Upper lobe of right lung (tissue), 1 donor: ENCODE results near the gene HSPA5. TPM values are rescaled to one million over a fixed set of nuclear protein-coding genes. Genes with fewer than 3 reads are reported as not detected.

Experiments
- ATAC-seq: fragments of 200-7000 bp; cut with Tn5 transposase; one replicate; pipeline ENCODE4 v1.9.1; 2020; ENCODE audit warnings: mild to moderate bottlenecking, moderate library complexity
- DNase-seq: peaks from one replicate; pipeline ENCODE4 v3.0.0-alpha.2; 2020
- H3K27ac ChIP-seq: fragments of 200-600 bp; one replicate; pipeline ENCODE4 v1.8.0; 2022
- H3K27me3 ChIP-seq: fragments of 200-600 bp; one replicate; pipeline ENCODE4 v1.8.0; 2022; ENCODE audit warnings: mild to moderate bottlenecking
- H3K36me3 ChIP-seq: fragments of 200-600 bp; one replicate; pipeline ENCODE4 v1.8.0; 2022
- H3K4me1 ChIP-seq: fragments of 200-600 bp; one replicate; pipeline ENCODE4 v1.8.0; 2022
- H3K4me3 ChIP-seq: fragments of 200-600 bp; one replicate; pipeline ENCODE4 v1.8.0; 2022; ENCODE audit warnings: mild to moderate bottlenecking
- H3K9me3 ChIP-seq: fragments of 200-600 bp; one replicate; pipeline ENCODE4 v1.8.0; 2022
- CTCF ChIP-seq: fragments of 200-600 bp; IDR thresholded peaks from one replicate; pipeline ENCODE4 v1.8.0; 2022; ENCODE audit warnings: antibody characterized with exemption
- intact Hi-C: fragments of 100-400 bp; cut with DNase I; formaldehyde crosslinking; loops from one replicate; pipeline ENCODE4 v1.11.0; 2022
- total RNA-seq: library from RNA; stranded (reverse); fragmentation: NEBNext Ultra II Directional; extraction: Animal tissue kit (Norgen Biotek cat#: 25700); gene quantifications from one replicate; pipeline ENCODE4 v1.2.1, GENCODE V29; 2021
- donor health status: DM: no; HTN: yes; CAD: no; lungs with severe emphysema.

HSPA5 gene
- total RNA-seq, 1 donor from 2014 or later = 282 TPM

GRCh38 chr9:125189011-125189360, 52.2 kb downstream of the HSPA5 start:
- peak; percentile 76 for DNase-seq
- Histone ChIP-seq H3K9me3 (no peaks in the 10 kb centered on the region), H3K36me3 (peaks cover 2% of the 10 kb centered on the region), H3K27me3 (no peaks in the 10 kb centered on the region), H3K27ac (peak overlapping the region; percentile 96), H3K4me3 (peak overlapping the region; percentile 95), H3K4me1 (peaks cover 37% of the 10 kb centered on the region)
- intact Hi-C loops = no loop called here
- TF ChIP-seq CTCF = no peak
- ATAC-seq = peak; percentile 22

Other genes starting within 250 kb of the HSPA5 start
- 14.9 TPM for gene SCAI, start 97.8 kb downstream of the HSPA5 start, total RNA-seq
- 42.2 TPM for gene PPP6C, start 51.5 kb downstream of the HSPA5 start, total RNA-seq
- gene RABEPK, start 40.8 kb downstream of the HSPA5 start, total RNA-seq = 10.0 TPM
- 68.9 TPM for gene GAPVD1, start 20.5 kb upstream of the HSPA5 start, total RNA-seq